Hematopoietic multipotent progenitor cell (in vitro differentiated cells): Measurements from ENCODE around the gene KAZN. TPM values are rescaled to one million over a fixed set of nuclear protein-coding genes. Genes with fewer than 3 reads are reported as not detected.
A peak's percentile ranks its signal among the peaks of the same experiment; 100 is the strongest.
"Not testable (repeated sequence)": the region's sequence is repeated elsewhere in the genome, so short reads cannot be mapped to it uniquely, and the experiment has no call there.

Experiments
- DNase-seq, 3 donors: peaks; one replicate each; pipeline ENCODE4 v3.0.0-alpha.2; 2011 to 2015; ENCODE audit warnings: low read depth in 2 of 3, low spot score in 2 of 3
- total RNA-seq: library from RNA; depleted of rRNA; stranded (reverse); fragments of >200 nt; gene quantifications from one replicate; pipeline ENCODE4 v1.2.3, GENCODE V29; 2012

The KAZN gene
- total RNA-seq, 1 donor: 0.54 TPM

GRCh38 chr1:14961661-14962267, 363.3 kb downstream of the KAZN start:
- DNase-seq: no peak

GRCh38 chr1:14962407-14962806, 363.9 kb downstream of the KAZN start:
- DNase-seq: no peak

GRCh38 chr1:14963791-14964710, 365.6 kb downstream of the KAZN start:
- not testable (repeated sequence) for DNase-seq

GRCh38 chr1:14964711-14965055, 366.2 kb downstream of the KAZN start:
- DNase-seq: no peak

- no peak for DNase-seq
These were observed 369.9 kb downstream of the KAZN start for GRCh38 chr1:14968251-14968851.

GRCh38 chr1:14969006-14969405, 370.5 kb downstream of the KAZN start:
- DNase-seq: peak in 1 of 3 donors; percentile 18

GRCh38 chr1:14970115-14970798, 371.8 kb downstream of the KAZN start:
- DNase-seq: peak in 2 of 3 donors; percentile 29 to 45

GRCh38 chr1:14970799-14971141, 372.3 kb downstream of the KAZN start:
- DNase-seq: no peak

- DNase-seq: no peak
These were observed 372.7 kb downstream of the KAZN start for GRCh38 chr1:14971221-14971620.

GRCh38 chr1:14972107-14972506, 373.6 kb downstream of the KAZN start:
- DNase-seq: no peak

- DNase-seq: no peak
These were observed 375.3 kb downstream of the KAZN start for GRCh38 chr1:14973773-14974172.

GRCh38 chr1:14974361-14974760, 375.9 kb downstream of the KAZN start:
- DNase-seq: no peak

GRCh38 chr1:14975119-14975518, 376.6 kb downstream of the KAZN start:
- no peak for DNase-seq

GRCh38 chr1:14976256-14976655, 377.8 kb downstream of the KAZN start:
- no peak for DNase-seq

GRCh38 chr1:14977338-14977931, 378.9 kb downstream of the KAZN start:
- DNase-seq: no peak

- DNase-seq: peak in 1 of 3 donors; percentile 5
These were observed 382.2 kb downstream of the KAZN start for GRCh38 chr1:14980621-14981218.

GRCh38 chr1:14982029-14982428, 383.5 kb downstream of the KAZN start:
- no peak for DNase-seq

GRCh38 chr1:14983277-14983676, 384.8 kb downstream of the KAZN start:
- DNase-seq: no peak

- DNase-seq: no peak
These were observed 387.7 kb downstream of the KAZN start for GRCh38 chr1:14986168-14986567.

GRCh38 chr1:14987829-14988603, 389.5 kb downstream of the KAZN start:
- DNase-seq: no peak
